22Rv1 (cell line): ENCODE results near the gene DIAPH2.

Source experiments
- ZFX ChIP-seq: fragments of 450-650 bp; IDR thresholded peaks from 2 replicates; pipeline ENCODE4 v1.6.1; 2017; ENCODE audit warnings: antibody characterized with exemption, borderline replicate concordance
- TF ChIP-seq, protein P1 (sequence below): fragments of 450-650 bp; IDR thresholded peaks from 2 replicates; pipeline ENCODE4 v1.5.1; 2017; ENCODE audit warnings: mild to moderate bottlenecking

- TF ChIP-seq, protein P1, sequence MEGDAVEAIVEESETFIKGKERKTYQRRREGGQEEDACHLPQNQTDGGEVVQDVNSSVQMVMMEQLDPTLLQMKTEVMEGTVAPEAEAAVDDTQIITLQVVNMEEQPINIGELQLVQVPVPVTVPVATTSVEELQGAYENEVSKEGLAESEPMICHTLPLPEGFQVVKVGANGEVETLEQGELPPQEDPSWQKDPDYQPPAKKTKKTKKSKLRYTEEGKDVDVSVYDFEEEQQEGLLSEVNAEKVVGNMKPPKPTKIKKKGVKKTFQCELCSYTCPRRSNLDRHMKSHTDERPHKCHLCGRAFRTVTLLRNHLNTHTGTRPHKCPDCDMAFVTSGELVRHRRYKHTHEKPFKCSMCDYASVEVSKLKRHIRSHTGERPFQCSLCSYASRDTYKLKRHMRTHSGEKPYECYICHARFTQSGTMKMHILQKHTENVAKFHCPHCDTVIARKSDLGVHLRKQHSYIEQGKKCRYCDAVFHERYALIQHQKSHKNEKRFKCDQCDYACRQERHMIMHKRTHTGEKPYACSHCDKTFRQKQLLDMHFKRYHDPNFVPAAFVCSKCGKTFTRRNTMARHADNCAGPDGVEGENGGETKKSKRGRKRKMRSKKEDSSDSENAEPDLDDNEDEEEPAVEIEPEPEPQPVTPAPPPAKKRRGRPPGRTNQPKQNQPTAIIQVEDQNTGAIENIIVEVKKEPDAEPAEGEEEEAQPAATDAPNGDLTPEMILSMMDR = no peak
- no peak for TF ChIP-seq ZFX
Measured at GRCh38 chrX:96715481-96715880, 30.8 kb downstream of the DIAPH2 start.
